ENCODE data around the gene LYG1. TPM values are rescaled to one million over a fixed set of nuclear protein-coding genes. Genes with fewer than 3 reads are reported as not detected.
"Not testable (repeated sequence)": the region's sequence is repeated elsewhere in the genome, so short reads cannot be mapped to it uniquely, and the experiment has no call there.

The LYG1 gene
- total and polyA plus RNA-seq, 2 donors (not counting 1 experiment from before 2014, with no cell fraction given), result 0.44 to 0.50 TPM

GRCh38 chr2:99346218-99346617 is 45.2 kb upstream of the LYG1 start:
- Histone ChIP-seq H3K27ac (ENCODE audit: insufficient read depth, low read length) (no peak overlapping the region), H3K4me3 (replicated peaks in 1 of 4; ENCODE audit: control extremely low read depth in 1 of 4, insufficient read depth in 1 of 4, low read depth in 3 of 4, low read length in 4 of 4) (no peak overlapping the region), H2AFZ (ENCODE audit: low read length) (no peak overlapping the region), H3K27me3 (ENCODE audit: control insufficient read depth, insufficient read depth, low read length) (no peaks in the 10 kb centered on the region), H3K36me3 (ENCODE audit: control insufficient read depth, insufficient read depth, low read length) (no peaks in the 10 kb centered on the region), H3K9ac (ENCODE audit: insufficient read depth, low read length) (no peak overlapping the region), H3K79me2 (ENCODE audit: control insufficient read depth, insufficient read depth, low read length) (peaks cover 87% of the 10 kb centered on the region), H3K9me3 (ENCODE audit: control insufficient read depth, insufficient read depth, low read depth, low read length) (no peaks in the 10 kb centered on the region), H3K4me2 (ENCODE audit: extremely low read depth, insufficient read depth, low read length) (no peak overlapping the region), H4K20me1 (ENCODE audit: control insufficient read depth, extremely low read depth, insufficient read depth, low read length) (no peaks in the 10 kb centered on the region), H3K4me1 (ENCODE audit: control insufficient read depth, extremely low read depth, insufficient read depth, low read length) (no peaks in the 10 kb centered on the region)
- no peak for DNase-seq (ENCODE audit: low read depth in 2 of 2)
- TF ChIP-seq EZH2 (IDR thresholded peaks at IDR 0.05; ENCODE audit: low read length, missing control alignments), result no peak
- no peak for TF ChIP-seq CTCF (conservative IDR thresholded peaks at IDR 0.05 in 1 of 2, IDR thresholded peaks at IDR 0.05 in 1 of 2; ENCODE audit: low read depth in 1 of 2, low read length in 2 of 2)

- not testable (repeated sequence) for H3K27ac ChIP-seq (ENCODE audit: insufficient read depth, low read length); DNase-seq (ENCODE audit: low read depth in 2 of 2); H2AFZ ChIP-seq (ENCODE audit: low read length); H3K27me3 ChIP-seq (ENCODE audit: control insufficient read depth, insufficient read depth, low read length); H3K36me3 ChIP-seq (ENCODE audit: control insufficient read depth, insufficient read depth, low read length); H3K9ac ChIP-seq (ENCODE audit: insufficient read depth, low read length); H4K20me1 ChIP-seq (ENCODE audit: control insufficient read depth, extremely low read depth, insufficient read depth, low read length); H3K4me3 ChIP-seq (replicated peaks in 1 of 4; ENCODE audit: control extremely low read depth in 1 of 4, insufficient read depth in 1 of 4, low read depth in 3 of 4, low read length in 4 of 4); H3K4me1 ChIP-seq (ENCODE audit: control insufficient read depth, extremely low read depth, insufficient read depth, low read length); H3K9me3 ChIP-seq (ENCODE audit: control insufficient read depth, insufficient read depth, low read depth, low read length); H3K4me2 ChIP-seq (ENCODE audit: extremely low read depth, insufficient read depth, low read length)
- H3K79me2 ChIP-seq (ENCODE audit: control insufficient read depth, insufficient read depth, low read length), result peaks cover 90% of the 10 kb centered on the region
Observed at GRCh38 chr2:99345446-99345845, 44.4 kb upstream of the LYG1 start.

GRCh38 chr2:99342536-99342935 is 41.5 kb upstream of the LYG1 start:
- H3K4me1 ChIP-seq (ENCODE audit: control insufficient read depth, extremely low read depth, insufficient read depth, low read length), result no peaks in the 10 kb centered on the region
- no peaks in the 10 kb centered on the region for H4K20me1 ChIP-seq (ENCODE audit: control insufficient read depth, extremely low read depth, insufficient read depth, low read length)
- no peak for DNase-seq (ENCODE audit: low read depth in 2 of 2)
- peaks cover 95% of the 10 kb centered on the region for H3K79me2 ChIP-seq (ENCODE audit: control insufficient read depth, insufficient read depth, low read length)
- H3K27me3 ChIP-seq (ENCODE audit: control insufficient read depth, insufficient read depth, low read length), result no peaks in the 10 kb centered on the region
- H2AFZ ChIP-seq (ENCODE audit: low read length), result no peak overlapping the region
- H3K4me3 ChIP-seq (replicated peaks in 1 of 4; ENCODE audit: control extremely low read depth in 1 of 4, insufficient read depth in 1 of 4, low read depth in 3 of 4, low read length in 4 of 4), result no peak overlapping the region
- TF ChIP-seq EZH2 (IDR thresholded peaks at IDR 0.05; ENCODE audit: low read length, missing control alignments), result no peak
- TF ChIP-seq CTCF (conservative IDR thresholded peaks at IDR 0.05 in 1 of 2, IDR thresholded peaks at IDR 0.05 in 1 of 2; ENCODE audit: low read depth in 1 of 2, low read length in 2 of 2), result no peak
- H3K4me2 ChIP-seq (ENCODE audit: extremely low read depth, insufficient read depth, low read length), result no peak overlapping the region
- H3K27ac ChIP-seq (ENCODE audit: insufficient read depth, low read length), result no peak overlapping the region
- no peaks in the 10 kb centered on the region for H3K36me3 ChIP-seq (ENCODE audit: control insufficient read depth, insufficient read depth, low read length)
- H3K9me3 ChIP-seq (ENCODE audit: control insufficient read depth, insufficient read depth, low read depth, low read length), result no peaks in the 10 kb centered on the region
- no peak overlapping the region for H3K9ac ChIP-seq (ENCODE audit: insufficient read depth, low read length)
